NCI-H1105 (cell line): Measurements from ENCODE around the gene C2orf66.

Experiments
- DNase-seq: peaks from one replicate; lab custom pipeline; 2025; lab: John Stamatoyannopoulos, UW

Gene C2orf66

GRCh38 chr2:196759378-196759706 is 49.8 kb downstream of the C2orf66 start:
- no peak for DNase-seq

GRCh38 chr2:196758474-196759377 is 50.4 kb downstream of the C2orf66 start:
- DNase-seq = no peak
